Astrocyte of the spinal cord (primary cell): ENCODE results near the gene POLR3G.

Experiments used
- DNase-seq: peaks from one replicate; pipeline ENCODE4 v3.0.0; 2011; ENCODE audit warnings: low read depth, low spot score
- H3K4me3 ChIP-seq: 2 replicates; pipeline ENCODE4 v1.5.1; 2011; ENCODE audit warnings: low read depth, mild to moderate bottlenecking, low read length, moderate library complexity
- CTCF ChIP-seq: IDR thresholded peaks from 2 replicates; pipeline ENCODE4 v1.5.1; 2012; ENCODE audit warnings: low read depth, mild to moderate bottlenecking, low read length, inconsistent platforms
- in situ Hi-C: cut with HindIII; loops from 2 replicates; pipeline ENCODE4 v1.10.0; 2017; ENCODE audit warnings: low sequenced_read_pairs

POLR3G gene

GRCh38 chr5:90518661-90519060 is 44.0 kb downstream of the POLR3G start:
- in situ Hi-C loops: no loop called here
- DNase-seq: no peak

GRCh38 chr5:90519081-90519480 is 44.4 kb downstream of the POLR3G start:
- no peak for DNase-seq
- TF ChIP-seq CTCF: no peak
- in situ Hi-C loops: no loop called here
- H3K4me3 ChIP-seq: no peak overlapping the region

More at GRCh38 chr5:90518661-90519060, 44.0 kb downstream of the POLR3G start:
- no peak for TF ChIP-seq CTCF
- no peak overlapping the region for H3K4me3 ChIP-seq

GRCh38 chr5:90528601-90529193 is 54.0 kb downstream of the POLR3G start:
- in situ Hi-C loops: no loop called here
- peak; percentile 31 for DNase-seq
- H3K4me3 ChIP-seq: peak overlapping the region; percentile 71
- no peak for TF ChIP-seq CTCF

GRCh38 chr5:90529194-90529938 is 54.7 kb downstream of the POLR3G start, which contains the start of gene LYSMD3:
Gene LYSMD3 (minus strand): TSS chr5:90529584. CDS start chr5:90525289, 4,295 bp downstream.
- in situ Hi-C loops: no loop called here

GRCh38 chr5:90529939-90530677 is 55.4 kb downstream of the POLR3G start:
- in situ Hi-C loops: no loop called here
- TF ChIP-seq CTCF: peak; percentile 76
- peak; percentile 82 for DNase-seq
- H3K4me3 ChIP-seq: peak overlapping the region; percentile 71

More at GRCh38 chr5:90529194-90529938, 54.7 kb downstream of the POLR3G start, which contains the start of gene LYSMD3:
- peak; percentile 98 for DNase-seq
- H3K4me3 ChIP-seq: peak within 1 kb of the TSS; percentile 71
- TF ChIP-seq CTCF: no peak

GRCh38 chr5:90530736-90531487 is 56.2 kb downstream of the POLR3G start:
- H3K4me3 ChIP-seq: no peak overlapping the region
- no peak for DNase-seq
- in situ Hi-C loops: no loop called here
- no peak for TF ChIP-seq CTCF
